Fibroblast of skin of abdomen (primary cell): Measurements from ENCODE around the gene ANO1. TPM values are rescaled to one million over a fixed set of nuclear protein-coding genes. Genes with fewer than 3 reads are reported as not detected.
"Not testable (repeated sequence)": the region's sequence is repeated elsewhere in the genome, so short reads cannot be mapped to it uniquely, and the experiment has no call there.

ENCODE experiments used
- DNase-seq: peaks from one replicate; pipeline ENCODE4 v3.0.0-alpha.2; 2013
- polyA plus RNA-seq, 2 experiments: library from polyadenylated mRNA; unstranded; fragments of 120-200 nt; gene quantifications; one replicate each; pipeline ENCODE4 v1.2.1, GENCODE V29; 2013; ENCODE audit not compliant: insufficient read length in 2 of 2

Gene ANO1
- polyA plus RNA-seq (2013, experiment 1 of 2; ENCODE audit: insufficient read length): 0.41 TPM
- 0.12 TPM for polyA plus RNA-seq (2013, experiment 2 of 2; ENCODE audit: insufficient read length)

DNA sequence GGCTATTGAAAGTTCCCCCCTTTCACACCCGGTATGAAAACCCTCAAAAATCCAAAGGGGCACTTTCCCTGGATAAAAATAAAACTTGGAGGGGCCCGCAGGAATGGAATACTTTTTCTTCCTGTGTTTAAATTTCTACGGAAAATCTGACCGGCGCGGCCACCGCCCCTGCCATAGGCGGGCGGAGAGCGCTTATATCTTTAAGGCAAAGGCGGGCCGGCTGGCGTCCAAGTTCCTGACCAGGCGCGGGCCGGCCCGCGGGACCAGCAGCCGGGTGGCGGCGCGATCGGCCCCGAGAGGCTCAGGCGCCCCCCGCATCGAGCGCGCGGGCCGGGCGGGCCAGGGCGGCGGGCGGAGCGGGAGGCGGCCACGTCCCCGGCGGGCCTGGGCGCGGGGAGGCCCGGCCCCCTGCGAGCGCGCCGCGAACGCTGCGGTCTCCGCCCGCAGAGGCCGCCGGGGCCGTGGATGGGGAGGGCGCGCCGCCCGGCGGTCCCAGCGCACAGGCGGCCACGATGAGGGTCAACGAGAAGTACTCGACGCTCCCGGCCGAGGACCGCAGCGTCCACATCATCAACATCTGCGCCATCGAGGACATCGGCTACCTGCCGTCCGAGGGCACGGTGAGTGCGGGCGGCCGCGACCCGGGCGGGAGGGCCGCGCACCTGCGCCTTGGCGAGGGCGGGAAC lies at the start of gene ANO1:
ANO1 (plus strand) TSS at position 223 of the 686 bp plus-strand sequence; CDS start at position 513, 290 bp downstream.
- DNase-seq: no peak

DNA sequence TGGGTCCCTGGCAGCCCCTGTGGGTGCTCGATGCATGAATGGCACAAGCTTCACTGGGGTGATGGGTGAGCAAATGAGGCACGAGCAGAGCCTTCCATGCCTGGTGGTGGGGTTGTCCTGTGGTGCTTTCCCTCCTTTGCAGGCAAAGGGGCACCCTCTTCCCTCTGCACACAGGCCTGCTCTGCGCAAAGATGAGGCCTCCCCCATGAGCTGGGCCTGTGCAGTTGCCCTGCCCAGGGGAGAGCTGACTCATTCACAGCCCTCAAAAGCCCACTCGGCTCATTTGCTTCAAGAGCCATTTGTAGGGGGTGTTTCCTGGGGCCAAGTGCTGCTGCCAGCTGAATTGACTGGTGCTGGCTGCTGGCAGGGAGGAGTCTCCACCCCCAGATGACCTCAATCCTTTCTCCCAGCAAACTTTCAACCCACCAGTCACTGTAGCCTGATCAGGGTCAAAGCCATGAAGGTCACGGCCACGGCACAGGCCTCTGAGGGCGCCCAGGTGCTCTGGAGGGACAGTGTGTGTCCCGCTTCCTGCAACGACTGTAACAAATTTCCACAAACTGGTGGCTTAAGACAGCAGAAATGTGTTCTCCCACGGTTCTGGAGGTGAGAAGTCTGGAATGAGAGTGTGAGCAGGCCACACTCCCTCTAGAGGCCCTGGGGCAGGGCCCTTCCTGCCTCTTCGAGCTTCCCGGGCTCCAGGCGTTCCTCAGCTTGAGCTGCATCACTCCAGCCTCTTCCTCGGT lies 48.8 kb upstream of the ANO1 start:
- no peak for DNase-seq

DNA sequence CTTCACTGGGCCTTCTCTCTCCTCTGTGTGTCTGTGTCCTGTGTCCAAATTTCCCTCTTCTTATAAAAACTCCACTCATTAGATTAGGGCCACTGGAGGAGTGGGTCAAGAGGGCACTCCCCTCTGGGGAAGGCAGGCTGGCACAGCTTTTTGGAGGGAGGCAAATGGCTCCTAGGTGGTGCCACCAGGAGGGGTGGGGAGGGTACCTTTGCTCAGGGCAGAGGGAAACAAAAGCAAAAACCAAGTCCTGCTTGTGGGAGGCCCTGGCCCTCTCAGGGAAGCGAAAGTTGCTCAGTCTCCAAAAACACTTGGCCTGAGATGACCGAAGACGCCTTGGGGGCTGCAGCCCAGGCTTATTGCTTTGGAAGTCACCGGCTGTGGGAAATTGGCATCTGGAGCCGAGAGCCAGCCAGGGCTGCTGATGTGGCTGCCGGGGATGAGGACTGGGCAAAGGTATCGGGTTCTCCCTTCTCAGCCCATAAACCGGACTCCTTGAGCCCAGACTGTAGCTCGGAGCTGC lies 48.2 kb upstream of the ANO1 start:
- no peak for DNase-seq

DNA sequence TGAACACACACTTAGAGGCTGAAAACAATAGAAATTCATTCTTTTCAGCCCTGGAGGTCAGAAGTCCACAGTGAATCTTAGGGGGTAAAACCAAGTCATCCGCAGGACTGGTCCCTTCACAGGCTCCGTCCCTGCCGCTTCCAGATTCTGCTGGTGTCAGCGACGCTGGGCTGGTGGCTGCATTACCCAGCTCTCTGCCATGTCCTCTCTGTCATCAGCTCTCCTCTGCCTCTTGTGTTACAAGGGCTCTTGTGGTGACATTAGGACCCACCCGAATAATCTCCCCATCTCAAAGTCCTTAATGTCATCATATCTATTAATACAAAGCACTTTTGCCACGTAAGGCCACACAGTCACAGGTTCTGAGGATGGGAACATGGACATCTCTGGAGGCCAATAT lies 47.7 kb upstream of the ANO1 start:
- no peak for DNase-seq

DNA sequence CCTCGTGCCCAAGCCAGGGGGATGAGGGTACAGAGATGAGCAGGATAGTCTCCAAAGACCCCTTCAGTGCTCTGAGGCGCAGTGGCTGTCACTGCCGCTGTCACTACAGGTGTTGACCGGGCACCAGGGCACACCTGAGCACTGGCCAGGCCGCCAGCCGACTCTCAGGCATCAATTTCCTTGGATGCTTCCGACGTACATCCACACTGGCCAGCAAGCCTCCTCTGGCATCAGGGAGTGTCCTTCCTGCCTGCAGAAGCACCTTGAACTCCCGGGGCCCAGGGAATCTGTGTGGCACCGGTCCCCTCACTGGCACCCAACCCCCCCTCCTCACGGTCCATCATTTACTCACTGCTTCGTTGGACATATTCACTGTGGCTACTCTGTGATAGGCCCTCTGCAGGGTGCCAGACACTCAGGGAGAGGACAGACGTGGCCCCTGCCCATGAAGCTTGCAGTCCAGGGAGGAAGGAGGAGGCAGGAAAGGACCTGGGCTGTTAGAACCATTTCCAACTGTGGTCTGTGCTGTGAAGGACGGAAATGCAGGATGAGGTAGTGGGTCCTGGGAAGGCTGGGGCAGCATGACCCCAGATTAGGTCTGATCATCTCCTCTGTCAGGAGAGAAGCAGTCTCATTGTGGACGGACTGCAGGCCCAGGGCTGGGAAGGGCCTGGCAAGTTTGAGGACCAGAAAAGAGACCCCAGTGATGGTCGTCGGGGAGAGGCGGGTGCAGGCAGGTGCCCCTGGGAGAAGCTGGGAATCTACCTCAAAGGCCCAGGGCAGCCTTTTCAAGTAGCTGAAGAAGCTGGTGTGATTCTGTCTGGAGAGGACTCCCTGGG lies 46.3 kb upstream of the ANO1 start:
- DNase-seq: no peak

DNA sequence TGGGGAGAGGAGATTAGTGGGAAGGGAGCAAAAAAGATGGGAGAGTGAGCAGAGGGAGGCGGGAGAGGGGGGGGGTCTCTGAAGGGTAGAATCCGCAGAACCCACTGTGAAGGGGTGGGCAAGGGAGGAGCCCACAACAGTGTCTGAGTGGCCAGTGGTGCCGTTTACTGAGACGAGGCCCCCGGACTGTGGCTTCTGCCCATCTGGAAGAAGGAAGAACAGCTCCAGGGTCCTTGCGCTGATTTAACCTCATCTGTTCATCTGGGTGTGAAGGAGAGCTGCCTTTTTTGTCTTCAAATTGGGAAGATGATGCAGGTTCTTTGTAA lies 45.7 kb upstream of the ANO1 start:
- no peak for DNase-seq

DNA sequence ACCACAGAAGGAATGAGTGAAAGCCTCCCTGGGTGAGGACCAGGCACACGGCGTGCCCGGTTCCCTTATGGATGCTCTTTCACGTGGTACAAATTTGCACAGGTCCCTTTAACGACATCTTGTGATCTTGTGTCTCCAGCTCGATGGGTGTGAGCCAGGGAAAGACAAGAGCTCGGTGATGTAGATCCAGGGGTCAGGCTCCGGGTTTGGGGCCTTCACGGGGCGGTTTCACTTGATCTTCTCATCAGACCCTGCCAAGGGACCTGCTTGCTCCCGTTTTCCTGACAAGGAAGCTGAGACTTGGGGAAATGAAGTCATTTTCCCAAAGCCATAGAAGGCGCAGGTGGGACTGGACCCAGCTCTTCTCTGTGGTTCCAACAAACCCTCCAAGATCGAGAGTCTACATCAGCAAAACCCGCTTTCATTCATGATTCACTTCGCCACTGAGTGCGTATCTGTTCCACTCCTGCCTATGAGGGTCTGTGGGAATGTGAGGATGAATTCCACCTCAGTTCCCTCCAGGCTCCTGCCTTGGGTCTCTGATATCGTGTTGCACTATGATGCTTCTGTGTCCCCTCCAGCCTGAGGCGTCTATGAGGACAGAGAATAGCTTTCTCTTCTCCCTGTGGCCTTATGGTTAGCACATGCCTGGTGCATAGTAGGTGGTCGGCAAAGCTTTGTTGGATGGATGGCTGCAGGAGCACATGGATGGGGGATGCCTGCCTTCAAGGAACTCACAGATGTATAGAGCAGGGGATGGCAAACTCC lies 45.0 kb upstream of the ANO1 start:
- no peak for DNase-seq

DNA sequence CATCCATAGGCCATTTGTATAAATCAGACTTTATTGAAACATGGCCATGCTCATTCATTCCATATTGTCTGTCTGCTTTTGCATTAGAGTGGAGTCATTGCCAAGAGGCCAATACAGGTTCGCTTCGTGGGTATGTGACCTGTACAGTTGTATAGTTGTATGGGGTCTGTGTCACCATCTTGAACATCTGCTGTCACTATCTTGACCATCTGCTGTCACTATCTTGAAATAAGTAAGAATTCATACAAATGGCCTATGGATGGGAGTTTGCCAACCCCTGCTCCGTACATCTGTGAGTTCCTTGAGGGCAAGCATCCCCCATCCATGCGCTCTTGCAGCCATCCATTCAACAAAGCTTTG lies 44.4 kb upstream of the ANO1 start:
- DNase-seq: no peak

DNA sequence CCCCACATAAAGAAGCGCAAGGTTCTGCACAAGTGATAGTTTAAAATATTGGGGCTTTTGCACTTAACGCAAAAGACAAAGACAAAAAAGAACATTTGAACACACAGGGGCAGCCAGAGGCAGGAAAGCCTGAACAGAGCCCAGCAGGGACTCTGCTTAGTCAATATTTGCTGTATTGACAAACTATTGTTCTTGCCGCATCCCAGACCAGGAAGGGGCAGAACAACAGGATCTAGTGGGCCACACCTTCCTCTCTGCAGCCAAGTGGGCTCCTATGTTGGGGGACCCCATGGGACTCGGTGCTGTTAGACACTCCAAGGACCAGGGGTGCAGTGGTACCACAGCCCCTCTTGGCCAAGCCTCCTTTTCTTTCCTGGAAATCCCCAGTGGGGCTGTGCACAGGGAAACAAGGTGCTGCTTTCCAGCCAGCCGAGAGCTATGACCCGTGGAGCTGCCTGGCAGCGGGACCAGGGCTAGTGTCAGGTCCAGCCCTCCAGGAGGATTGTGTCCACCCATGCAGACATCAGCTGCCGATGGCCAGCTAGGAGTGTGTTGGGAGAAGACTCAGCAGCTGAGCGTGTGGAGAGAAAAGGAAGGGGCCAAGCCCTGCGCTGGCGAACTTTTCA lies 43.3 kb upstream of the ANO1 start:
- no peak for DNase-seq

DNA sequence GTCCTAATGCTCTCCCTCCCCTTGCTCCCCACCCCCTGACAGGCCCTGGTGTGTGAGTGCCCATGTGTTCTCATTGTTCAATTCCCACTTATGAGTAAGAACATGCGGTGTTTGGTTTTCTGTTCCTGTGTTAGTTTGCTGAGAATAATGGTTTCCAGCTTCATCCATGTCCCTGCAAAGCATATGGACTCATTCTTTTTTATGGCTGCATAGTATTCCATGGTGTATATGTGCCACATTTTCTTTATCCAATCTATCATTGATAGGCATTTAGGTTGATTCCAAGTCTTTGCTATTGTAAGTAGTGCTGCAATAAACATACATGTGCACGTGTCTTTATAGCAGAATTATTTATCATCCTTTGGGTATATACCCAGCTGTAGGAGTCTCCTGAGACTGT lies 42.5 kb upstream of the ANO1 start:
- not testable (repeated sequence) for DNase-seq

DNA sequence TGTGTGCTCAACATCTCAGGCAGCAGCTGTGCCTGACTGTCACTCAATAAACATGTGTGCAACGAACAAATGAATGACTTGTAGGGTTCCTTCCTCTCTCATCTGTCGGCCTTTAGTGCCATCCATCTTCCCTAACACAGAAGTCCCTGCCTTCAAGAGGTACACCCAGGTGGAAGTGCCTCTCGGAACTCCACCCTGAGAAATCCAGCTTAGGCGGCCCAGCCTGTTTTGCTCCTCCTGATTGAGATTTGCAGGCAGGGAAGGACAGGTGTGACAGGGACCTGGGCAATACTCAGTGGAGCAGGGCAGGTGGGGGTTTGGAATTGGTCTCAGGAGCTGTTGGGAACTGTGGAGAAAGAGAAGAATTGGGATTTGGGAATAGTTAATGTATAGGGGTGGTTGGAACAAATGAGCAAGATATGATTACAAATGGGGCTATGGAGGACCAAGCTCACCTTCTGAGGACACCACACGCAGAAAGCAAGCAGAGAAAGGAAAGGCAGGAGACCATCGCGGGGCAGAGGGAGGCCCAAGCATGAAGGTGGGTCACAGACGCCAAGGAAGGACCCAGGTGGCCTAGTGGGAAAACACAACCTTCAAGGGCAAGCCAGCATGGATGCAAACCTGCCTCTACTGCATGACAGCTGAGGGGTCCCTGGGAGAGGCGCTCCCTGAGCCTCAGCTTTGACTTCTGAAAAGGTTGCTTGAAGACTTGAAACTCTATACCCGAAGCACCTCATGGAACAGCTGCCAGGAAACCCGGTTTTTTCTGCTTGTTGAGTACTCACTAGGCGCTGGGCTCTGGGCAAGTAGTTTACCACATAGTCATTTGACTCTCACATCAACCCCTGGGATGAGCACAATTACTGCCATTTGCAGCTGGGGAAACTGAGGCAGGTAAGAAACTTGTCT lies 40.9 kb upstream of the ANO1 start:
- no peak for DNase-seq

DNA sequence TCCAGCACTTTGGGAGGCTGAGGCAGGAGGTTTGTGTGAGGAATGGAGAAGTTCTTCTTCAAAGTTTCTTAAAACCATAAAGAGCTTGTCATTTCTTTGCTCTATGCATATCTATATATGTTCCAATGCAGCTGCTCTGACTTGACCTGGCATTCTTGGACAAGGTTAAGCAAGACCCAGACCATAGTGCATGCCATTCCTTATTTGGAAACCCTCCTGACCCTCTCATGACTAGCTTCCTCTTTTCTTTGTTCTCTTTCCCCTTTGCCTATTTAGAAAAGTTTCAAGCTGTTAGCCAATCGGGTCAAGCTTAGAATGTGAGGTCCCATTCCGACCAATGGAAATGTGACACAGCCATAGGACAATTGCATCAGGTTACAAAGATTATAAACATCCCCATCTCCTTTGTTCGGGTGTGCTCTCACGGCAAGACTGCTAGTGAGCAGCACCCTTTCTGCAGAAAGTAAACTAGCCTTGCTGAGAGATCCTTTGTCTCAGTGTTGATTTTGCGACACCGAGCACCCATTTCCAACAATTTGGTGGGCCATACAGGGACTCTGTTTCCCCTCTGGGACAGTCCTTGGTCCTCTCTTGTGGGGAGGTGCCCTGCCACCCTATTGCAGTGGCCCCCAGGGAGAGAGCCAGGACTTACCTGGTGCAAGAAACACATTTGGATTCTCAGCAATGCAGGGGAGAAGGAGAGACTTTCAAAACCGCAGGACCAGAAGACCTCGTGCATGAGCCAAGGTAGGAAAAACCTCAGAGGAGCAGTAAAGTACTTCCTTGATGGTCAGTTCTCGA lies 39.9 kb upstream of the ANO1 start:
- DNase-seq: no peak

DNA sequence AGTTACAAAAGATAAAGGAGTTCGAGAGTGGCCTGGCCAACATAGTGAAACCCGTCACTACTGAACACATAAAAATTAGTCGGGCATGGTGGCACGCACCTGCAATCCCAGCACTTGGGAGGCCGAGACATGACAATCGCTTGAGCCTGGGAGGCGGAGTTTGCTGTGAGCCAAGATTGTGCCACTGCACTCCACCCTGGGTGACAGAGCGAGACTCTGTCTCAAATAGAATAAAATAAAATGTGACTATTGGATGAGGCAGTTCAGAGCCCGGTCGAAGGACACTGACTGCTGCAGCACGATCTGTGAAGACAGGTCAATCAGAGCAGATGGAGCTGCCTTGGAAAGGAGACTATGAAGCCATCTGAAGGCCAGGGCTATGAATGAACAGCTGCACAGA lies 37.7 kb upstream of the ANO1 start:
- no peak for DNase-seq

DNA sequence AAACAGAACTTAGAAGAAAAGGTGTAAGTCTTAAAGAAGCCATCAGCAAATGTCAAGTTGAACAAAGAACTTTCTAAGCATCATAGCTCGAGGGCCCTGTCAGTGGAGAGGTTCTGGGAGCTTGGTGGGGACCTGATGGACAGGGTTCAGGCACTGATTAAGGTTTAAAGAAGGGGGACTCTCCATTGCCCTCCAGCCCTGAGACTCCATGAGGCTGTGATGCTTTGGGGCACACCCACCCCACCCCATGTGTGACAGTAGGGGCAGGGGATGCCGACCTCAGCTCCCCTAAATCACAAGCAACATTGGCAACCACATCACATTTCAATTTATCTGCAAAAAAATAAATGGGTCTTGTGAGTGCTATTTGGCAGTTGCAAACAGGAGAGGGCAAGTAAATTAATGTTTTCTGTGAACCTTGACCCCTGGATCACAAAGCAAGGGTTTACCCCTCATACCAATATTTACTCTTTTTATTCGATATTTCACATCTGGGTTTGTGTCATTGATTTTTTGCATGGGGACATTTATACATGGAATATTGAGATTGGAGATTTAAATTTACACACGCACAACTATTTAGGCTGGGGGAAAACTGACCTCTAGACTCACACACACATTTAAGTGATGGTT lies 37.1 kb upstream of the ANO1 start:
- DNase-seq: no peak

DNA sequence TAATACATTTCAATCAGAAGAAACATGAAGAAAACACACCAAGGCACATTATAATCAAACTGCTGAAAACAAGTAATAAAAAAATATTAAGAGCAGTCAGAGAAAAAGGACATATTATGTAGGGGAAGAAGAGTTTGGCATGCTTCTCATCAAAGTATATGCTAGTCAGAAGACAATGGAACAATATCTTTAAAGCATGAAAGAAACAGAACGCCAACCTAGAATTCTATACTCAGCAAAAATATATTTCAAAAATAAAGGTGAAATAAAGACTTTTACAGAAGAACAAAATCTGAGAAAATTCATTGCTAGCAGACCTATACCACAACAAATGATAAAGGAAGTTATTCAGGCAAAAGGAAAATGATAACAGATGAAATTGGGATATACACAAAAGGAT lies 34.6 kb upstream of the ANO1 start:
- no peak for DNase-seq

DNA sequence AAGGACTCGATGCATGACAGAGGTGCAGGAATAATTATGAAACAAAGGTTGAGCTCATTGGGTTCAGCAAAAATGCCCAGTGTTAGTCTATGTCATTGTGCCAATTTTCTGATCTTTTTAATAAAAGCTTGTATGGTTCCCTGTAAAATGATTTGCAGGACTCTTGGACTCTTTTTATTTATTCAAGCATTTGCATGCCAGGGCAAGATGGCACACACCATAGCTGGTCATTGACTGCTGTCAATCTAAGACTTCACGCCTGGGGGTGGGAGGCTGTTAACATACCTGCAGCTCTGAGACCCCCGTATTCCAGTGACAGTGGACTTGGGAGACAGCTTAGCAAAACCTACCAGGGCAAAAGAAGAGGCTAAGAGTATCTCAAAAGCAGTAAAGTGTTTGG lies 32.0 kb upstream of the ANO1 start:
- DNase-seq: no peak

DNA sequence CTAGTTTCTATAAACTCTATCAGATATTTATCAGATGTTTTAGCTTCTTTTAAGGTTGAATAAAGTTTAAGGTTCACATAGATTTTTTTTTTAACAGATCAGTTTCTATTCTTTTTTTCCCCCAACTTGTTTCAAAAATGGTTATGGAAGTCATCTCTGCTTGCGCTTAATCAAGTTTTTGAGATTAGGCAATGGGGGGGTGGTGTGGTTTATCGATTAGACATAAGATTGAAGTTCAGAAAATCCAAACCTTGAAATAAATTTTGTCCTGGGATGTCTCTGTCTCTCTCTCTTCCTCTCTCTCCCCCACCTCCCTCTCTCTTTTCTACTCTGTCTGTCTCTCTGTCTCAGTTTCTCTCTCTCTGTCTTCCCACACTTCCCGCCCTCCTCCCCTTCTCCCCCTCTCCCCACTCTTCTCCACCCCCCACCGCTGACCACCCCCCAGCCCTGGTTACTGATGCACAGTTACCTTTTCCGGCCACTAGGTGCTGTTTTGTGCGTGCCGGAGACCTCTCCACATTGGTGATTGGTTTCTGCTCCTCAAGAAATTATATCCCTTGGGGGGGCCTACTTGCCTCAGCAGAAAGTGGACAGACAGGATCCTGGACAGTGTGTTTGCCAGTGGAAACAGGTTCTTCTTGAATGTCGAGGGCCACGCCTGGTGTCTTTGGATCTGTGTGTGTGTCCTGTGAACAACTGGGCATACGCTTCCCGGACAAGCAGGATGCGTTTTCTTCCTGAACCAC lies 29.7 kb upstream of the ANO1 start:
- DNase-seq: no peak

DNA sequence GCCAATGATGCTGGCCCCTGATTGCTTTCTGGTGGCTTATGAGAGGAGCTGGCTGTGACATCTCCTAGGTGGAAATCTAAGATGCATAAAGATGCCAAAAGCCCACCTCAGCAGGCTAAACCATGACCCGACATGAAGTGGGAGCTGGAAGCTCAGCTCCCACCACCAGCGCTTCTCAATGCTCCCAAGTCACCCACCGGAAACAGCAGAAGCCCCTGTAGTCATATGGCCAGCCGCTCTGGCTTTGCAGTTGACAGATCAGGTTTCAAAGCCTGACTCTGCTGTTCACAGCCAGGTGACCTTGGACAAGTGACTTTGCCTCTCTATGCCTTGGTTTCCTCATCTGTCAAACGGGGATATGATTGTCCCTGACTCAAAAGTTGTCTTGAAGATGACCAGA lies 29.1 kb upstream of the ANO1 start:
- no peak for DNase-seq

DNA sequence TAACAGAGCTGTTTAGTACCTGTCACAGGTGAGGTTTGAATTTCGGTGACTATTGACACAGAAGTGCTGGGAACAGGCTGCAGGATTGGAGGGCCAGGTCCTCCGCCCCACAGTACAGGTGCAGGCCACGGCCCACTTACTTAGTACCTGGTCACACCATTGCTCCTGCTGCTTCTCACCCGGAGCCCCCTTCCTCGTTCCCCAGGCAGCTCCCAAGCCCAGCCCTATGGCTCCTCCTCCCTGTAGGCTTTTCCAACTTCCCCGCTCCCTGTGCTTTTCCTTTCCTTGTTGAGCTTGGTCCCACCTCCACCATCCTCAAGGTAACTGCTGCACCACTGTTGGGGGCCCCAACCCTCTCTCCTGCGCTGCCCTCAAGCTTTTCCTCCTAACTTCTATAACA lies 27.9 kb upstream of the ANO1 start:
- no peak for DNase-seq
